GM23338 (cell line): ENCODE data around the gene LGR5. TPM values are rescaled to one million over a fixed set of nuclear protein-coding genes. Genes with fewer than 3 reads are reported as not detected.

Experiments
- ATAC-seq: fragments of 200-7000 bp; cut with Tn5 transposase; 3 replicates; pipeline ENCODE4 v1.9.1; 2020
- DNase-seq: peaks from one replicate; pipeline ENCODE4 v3.0.0-alpha.2; 2015; ENCODE audit warnings: low spot score
- H2AFZ ChIP-seq: fragments of 200-600 bp; sonication (generic); 2 replicates; pipeline ENCODE4 v1.8.0; 2016; ENCODE audit warnings: antibody characterized with exemption, mild to moderate bottlenecking, moderate library complexity
- H3F3A ChIP-seq: fragments of 200-600 bp; sonication (generic); replicated peaks from 2 replicates; pipeline ENCODE4 v1.8.0; 2017; ENCODE audit warnings: antibody characterized with exemption, mixed run types, low read depth
- H3K27ac ChIP-seq: fragments of 200-600 bp; sonication (generic); 2 replicates; pipeline ENCODE4 v1.6.1; 2016; ENCODE audit warnings: low read depth
- H3K27me3 ChIP-seq: fragments of 200-600 bp; sonication (generic); 2 replicates; pipeline ENCODE4 v1.8.0; 2016; ENCODE audit warnings: mild to moderate bottlenecking, mixed run types, moderate library complexity; ENCODE audit not compliant: insufficient read depth
- H3K36me3 ChIP-seq: fragments of 200-600 bp; sonication (generic); 2 replicates; pipeline ENCODE4 v1.8.0; 2016; ENCODE audit warnings: mild to moderate bottlenecking; ENCODE audit not compliant: insufficient read depth
- H3K4me1 ChIP-seq: fragments of 200-600 bp; sonication (generic); 2 replicates; pipeline ENCODE4 v1.8.0; 2016; ENCODE audit warnings: mild to moderate bottlenecking, moderate library complexity; ENCODE audit not compliant: insufficient read depth
- H3K4me2 ChIP-seq: fragments of 200-600 bp; sonication (generic); 2 replicates; pipeline ENCODE4 v1.7.1; 2017; ENCODE audit warnings: mixed run types
- H3K4me3 ChIP-seq: fragments of 200-600 bp; sonication (generic); 2 replicates; pipeline ENCODE4 v1.6.1; 2016; ENCODE audit warnings: mixed run types
- H3K79me2 ChIP-seq: fragments of 200-600 bp; sonication (generic); replicated peaks from 2 replicates; pipeline ENCODE4 v1.8.0; 2017; ENCODE audit warnings: mild to moderate bottlenecking; ENCODE audit not compliant: insufficient read depth
- H3K9me2 ChIP-seq: fragments of 200-600 bp; sonication (generic); 2 replicates; pipeline ENCODE4 v1.8.0; 2017; ENCODE audit not compliant: insufficient read depth
- H4K20me1 ChIP-seq: fragments of 200-600 bp; sonication (generic); replicated peaks from 2 replicates; pipeline ENCODE4 v1.8.0; 2017; ENCODE audit warnings: mild to moderate bottlenecking; ENCODE audit not compliant: insufficient read depth
- H3K27ac Mint-ChIP-seq: 2 replicates; pipeline ENCODE4 v1.8.0; 2020; ENCODE audit warnings: inconsistent platforms, mild to moderate bottlenecking, moderate library complexity, mixed read lengths
- H3K27me3 Mint-ChIP-seq: 3 replicates; pipeline ENCODE4 v1.8.0; 2022; ENCODE audit warnings: low read depth, mild to moderate bottlenecking, moderate library complexity, mixed read lengths, inconsistent platforms; ENCODE audit not compliant: insufficient read depth, poor library complexity
- H3K36me3 Mint-ChIP-seq: 3 replicates; pipeline ENCODE4 v1.8.0; 2021; ENCODE audit warnings: low read depth, mild to moderate bottlenecking, inconsistent platforms, moderate library complexity, mixed read lengths
- H3K4me1 Mint-ChIP-seq: 3 replicates; pipeline ENCODE4 v1.8.0; 2020; ENCODE audit warnings: mild to moderate bottlenecking, inconsistent platforms, mixed read lengths
- H3K4me3 Mint-ChIP-seq: 3 replicates; pipeline ENCODE4 v1.8.0; 2021; ENCODE audit warnings: moderate library complexity, mild to moderate bottlenecking, inconsistent platforms, mixed read lengths
- H3K9me3 Mint-ChIP-seq: 3 replicates; pipeline ENCODE4 v1.8.0; 2020; ENCODE audit warnings: moderate library complexity, mild to moderate bottlenecking, inconsistent platforms, mixed read lengths
- CREB1 ChIP-seq: fragments of 250-450 bp; sonication (Bioruptor Pico); IDR thresholded peaks from 2 replicates; pipeline ENCODE4 v1.5.0; 2020; ENCODE audit warnings: low read depth, mild to moderate bottlenecking, moderate library complexity
- EZH2 ChIP-seq: fragments of 200-600 bp; sonication (generic); IDR thresholded peaks from one replicate; pipeline ENCODE4 v1.8.0; 2017; ENCODE audit warnings: antibody characterized with exemption, mild to moderate bottlenecking, low read depth; ENCODE audit not compliant: unreplicated experiment
- EZH2phosphoT487 ChIP-seq: fragments of 200-600 bp; sonication (generic); IDR thresholded peaks from one replicate; pipeline ENCODE4 v1.8.1; 2018; ENCODE audit warnings: antibody characterized with exemption; ENCODE audit not compliant: unreplicated experiment
- JUNB ChIP-seq: IDR thresholded peaks from one replicate; pipeline ENCODE4 v1.6.1; 2016; ENCODE audit warnings: antibody characterized with exemption; ENCODE audit not compliant: unreplicated experiment
- NANOG ChIP-seq: IDR thresholded peaks from 2 replicates; pipeline ENCODE4 v1.6.1; 2016; ENCODE audit warnings: antibody characterized with exemption, borderline replicate concordance
- POLR2AphosphoS5 ChIP-seq: IDR thresholded peaks from 2 replicates; pipeline ENCODE4 v1.6.1; 2016; ENCODE audit warnings: antibody characterized with exemption, low read depth
- STAT1 ChIP-seq: IDR thresholded peaks from one replicate; pipeline ENCODE4 v1.6.1; 2016; ENCODE audit warnings: antibody characterized with exemption; ENCODE audit not compliant: unreplicated experiment
- ZNF114 ChIP-seq: fragments of 250-450 bp; sonication (Bioruptor Pico); IDR thresholded peaks from 2 replicates; pipeline ENCODE4 v1.5.0; 2020; ENCODE audit warnings: mild to moderate bottlenecking, moderate library complexity
- ZNF331 ChIP-seq: fragments of 250-450 bp; sonication (Bioruptor Pico); IDR thresholded peaks from 2 replicates; pipeline ENCODE4 v1.5.0; 2020; ENCODE audit warnings: low read depth, mild to moderate bottlenecking, moderate library complexity
- polyA plus RNA-seq: library from polyadenylated mRNA; unstranded; fragments of >200 nt; fragmentation: Nextera tagmentation; extraction: Ambion mirVana; gene quantifications from 2 replicates; pipeline ENCODE4 v1.2.1, GENCODE V29; 2016
- total RNA-seq: library from RNA; depleted of rRNA; stranded (reverse); fragments of >200 nt; shearing (Covaris generic); gene quantifications from 2 replicates; pipeline ENCODE4 v1.2.3, GENCODE V29; 2014
- TF ChIP-seq, protein P1 (sequence below): IDR thresholded peaks from one replicate; pipeline ENCODE4 v1.6.1; 2018; ENCODE audit warnings: antibody characterized with exemption; ENCODE audit not compliant: unreplicated experiment
- TF ChIP-seq, protein P2 (sequence below): fragments of 250-450 bp; sonication (Bioruptor Pico); IDR thresholded peaks from 2 replicates; pipeline ENCODE4 v1.5.0; 2020; ENCODE audit warnings: mild to moderate bottlenecking, moderate library complexity
- TF ChIP-seq, protein P3 (sequence below): IDR thresholded peaks from 2 replicates; pipeline ENCODE4 v1.6.1; 2016; ENCODE audit warnings: antibody characterized with exemption
- TF ChIP-seq, protein P4 (sequence below), 2 experiments: fragments of 200-600 bp in 1 of 2; sonication (generic) in 1 of 2; conservative IDR thresholded peaks; 2 replicates each; pipeline versions ENCODE4 v1.5.1 to v1.6.1; 2016 to 2017; ENCODE audit warnings: antibody characterized with exemption in 2 of 2, low read depth in 2 of 2, mild to moderate bottlenecking in 2 of 2, moderate library complexity in 1 of 2

LGR5 gene
- total and polyA plus RNA-seq, 2 experiments from 2014 or later: 0.17 to 0.26 TPM

DNA sequence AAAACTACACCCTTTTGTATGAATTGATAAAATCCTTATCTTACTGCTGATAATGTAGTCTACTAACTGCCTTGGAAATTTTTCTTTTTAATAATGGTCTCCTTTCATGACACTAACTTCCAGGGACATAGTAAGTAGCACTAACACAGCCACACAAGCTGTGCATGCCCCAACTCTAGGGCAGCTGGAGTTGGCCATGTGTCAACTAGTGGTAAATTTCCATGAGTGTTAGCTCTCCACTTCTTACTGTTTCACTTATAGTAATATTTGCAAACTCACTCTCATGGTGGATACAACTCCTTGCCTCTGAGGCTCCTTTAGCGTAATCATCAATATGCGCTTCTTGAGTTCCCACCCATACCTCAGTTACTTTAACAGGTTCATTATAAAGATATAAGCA lies 38.0 kb downstream of the LGR5 start:
- TF ChIP-seq ZNF331 (CRISPR knock-in tag): no peak
- TF ChIP-seq, protein P1, sequence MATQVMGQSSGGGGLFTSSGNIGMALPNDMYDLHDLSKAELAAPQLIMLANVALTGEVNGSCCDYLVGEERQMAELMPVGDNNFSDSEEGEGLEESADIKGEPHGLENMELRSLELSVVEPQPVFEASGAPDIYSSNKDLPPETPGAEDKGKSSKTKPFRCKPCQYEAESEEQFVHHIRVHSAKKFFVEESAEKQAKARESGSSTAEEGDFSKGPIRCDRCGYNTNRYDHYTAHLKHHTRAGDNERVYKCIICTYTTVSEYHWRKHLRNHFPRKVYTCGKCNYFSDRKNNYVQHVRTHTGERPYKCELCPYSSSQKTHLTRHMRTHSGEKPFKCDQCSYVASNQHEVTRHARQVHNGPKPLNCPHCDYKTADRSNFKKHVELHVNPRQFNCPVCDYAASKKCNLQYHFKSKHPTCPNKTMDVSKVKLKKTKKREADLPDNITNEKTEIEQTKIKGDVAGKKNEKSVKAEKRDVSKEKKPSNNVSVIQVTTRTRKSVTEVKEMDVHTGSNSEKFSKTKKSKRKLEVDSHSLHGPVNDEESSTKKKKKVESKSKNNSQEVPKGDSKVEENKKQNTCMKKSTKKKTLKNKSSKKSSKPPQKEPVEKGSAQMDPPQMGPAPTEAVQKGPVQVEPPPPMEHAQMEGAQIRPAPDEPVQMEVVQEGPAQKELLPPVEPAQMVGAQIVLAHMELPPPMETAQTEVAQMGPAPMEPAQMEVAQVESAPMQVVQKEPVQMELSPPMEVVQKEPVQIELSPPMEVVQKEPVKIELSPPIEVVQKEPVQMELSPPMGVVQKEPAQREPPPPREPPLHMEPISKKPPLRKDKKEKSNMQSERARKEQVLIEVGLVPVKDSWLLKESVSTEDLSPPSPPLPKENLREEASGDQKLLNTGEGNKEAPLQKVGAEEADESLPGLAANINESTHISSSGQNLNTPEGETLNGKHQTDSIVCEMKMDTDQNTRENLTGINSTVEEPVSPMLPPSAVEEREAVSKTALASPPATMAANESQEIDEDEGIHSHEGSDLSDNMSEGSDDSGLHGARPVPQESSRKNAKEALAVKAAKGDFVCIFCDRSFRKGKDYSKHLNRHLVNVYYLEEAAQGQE: no peak
- no peak for TF ChIP-seq NANOG
- TF ChIP-seq POLR2AphosphoS5: no peak
- TF ChIP-seq, protein P2, sequence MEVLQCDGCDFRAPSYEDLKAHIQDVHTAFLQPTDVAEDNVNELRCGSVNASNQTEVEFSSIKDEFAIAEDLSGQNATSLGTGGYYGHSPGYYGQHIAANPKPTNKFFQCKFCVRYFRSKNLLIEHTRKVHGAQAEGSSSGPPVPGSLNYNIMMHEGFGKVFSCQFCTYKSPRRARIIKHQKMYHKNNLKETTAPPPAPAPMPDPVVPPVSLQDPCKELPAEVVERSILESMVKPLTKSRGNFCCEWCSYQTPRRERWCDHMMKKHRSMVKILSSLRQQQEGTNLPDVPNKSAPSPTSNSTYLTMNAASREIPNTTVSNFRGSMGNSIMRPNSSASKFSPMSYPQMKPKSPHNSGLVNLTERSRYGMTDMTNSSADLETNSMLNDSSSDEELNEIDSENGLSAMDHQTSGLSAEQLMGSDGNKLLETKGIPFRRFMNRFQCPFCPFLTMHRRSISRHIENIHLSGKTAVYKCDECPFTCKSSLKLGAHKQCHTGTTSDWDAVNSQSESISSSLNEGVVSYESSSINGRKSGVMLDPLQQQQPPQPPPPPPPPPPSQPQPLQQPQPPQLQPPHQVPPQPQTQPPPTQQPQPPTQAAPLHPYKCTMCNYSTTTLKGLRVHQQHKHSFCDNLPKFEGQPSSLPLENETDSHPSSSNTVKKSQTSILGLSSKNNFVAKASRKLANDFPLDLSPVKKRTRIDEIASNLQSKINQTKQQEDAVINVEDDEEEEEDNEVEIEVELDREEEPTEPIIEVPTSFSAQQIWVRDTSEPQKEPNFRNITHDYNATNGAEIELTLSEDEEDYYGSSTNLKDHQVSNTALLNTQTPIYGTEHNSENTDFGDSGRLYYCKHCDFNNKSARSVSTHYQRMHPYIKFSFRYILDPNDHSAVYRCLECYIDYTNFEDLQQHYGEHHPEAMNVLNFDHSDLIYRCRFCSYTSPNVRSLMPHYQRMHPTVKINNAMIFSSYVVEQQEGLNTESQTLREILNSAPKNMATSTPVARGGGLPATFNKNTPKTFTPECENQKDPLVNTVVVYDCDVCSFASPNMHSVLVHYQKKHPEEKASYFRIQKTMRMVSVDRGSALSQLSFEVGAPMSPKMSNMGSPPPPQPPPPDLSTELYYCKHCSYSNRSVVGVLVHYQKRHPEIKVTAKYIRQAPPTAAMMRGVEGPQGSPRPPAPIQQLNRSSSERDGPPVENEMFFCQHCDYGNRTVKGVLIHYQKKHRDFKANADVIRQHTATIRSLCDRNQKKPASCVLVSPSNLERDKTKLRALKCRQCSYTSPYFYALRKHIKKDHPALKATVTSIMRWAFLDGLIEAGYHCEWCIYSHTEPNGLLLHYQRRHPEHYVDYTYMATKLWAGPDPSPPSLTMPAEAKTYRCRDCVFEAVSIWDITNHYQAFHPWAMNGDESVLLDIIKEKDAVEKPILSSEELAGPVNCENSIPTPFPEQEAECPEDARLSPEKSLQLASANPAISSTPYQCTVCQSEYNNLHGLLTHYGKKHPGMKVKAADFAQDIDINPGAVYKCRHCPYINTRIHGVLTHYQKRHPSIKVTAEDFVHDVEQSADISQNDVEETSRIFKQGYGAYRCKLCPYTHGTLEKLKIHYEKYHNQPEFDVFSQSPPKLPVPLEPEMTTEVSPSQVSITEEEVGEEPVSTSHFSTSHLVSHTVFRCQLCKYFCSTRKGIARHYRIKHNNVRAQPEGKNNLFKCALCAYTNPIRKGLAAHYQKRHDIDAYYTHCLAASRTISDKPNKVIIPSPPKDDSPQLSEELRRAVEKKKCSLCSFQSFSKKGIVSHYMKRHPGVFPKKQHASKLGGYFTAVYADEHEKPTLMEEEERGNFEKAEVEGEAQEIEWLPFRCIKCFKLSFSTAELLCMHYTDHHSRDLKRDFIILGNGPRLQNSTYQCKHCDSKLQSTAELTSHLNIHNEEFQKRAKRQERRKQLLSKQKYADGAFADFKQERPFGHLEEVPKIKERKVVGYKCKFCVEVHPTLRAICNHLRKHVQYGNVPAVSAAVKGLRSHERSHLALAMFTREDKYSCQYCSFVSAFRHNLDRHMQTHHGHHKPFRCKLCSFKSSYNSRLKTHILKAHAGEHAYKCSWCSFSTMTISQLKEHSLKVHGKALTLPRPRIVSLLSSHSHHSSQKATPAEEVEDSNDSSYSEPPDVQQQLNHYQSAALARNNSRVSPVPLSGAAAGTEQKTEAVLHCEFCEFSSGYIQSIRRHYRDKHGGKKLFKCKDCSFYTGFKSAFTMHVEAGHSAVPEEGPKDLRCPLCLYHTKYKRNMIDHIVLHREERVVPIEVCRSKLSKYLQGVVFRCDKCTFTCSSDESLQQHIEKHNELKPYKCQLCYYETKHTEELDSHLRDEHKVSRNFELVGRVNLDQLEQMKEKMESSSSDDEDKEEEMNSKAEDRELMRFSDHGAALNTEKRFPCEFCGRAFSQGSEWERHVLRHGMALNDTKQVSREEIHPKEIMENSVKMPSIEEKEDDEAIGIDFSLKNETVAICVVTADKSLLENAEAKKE (CRISPR knock-in tag): no peak
- TF ChIP-seq EZH2phosphoT487: no peak
- TF ChIP-seq JUNB: no peak
- TF ChIP-seq, protein P3, sequence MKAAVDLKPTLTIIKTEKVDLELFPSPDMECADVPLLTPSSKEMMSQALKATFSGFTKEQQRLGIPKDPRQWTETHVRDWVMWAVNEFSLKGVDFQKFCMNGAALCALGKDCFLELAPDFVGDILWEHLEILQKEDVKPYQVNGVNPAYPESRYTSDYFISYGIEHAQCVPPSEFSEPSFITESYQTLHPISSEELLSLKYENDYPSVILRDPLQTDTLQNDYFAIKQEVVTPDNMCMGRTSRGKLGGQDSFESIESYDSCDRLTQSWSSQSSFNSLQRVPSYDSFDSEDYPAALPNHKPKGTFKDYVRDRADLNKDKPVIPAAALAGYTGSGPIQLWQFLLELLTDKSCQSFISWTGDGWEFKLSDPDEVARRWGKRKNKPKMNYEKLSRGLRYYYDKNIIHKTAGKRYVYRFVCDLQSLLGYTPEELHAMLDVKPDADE: no peak
- no peak for TF ChIP-seq CREB1 (CRISPR knock-in tag)
- no peak for TF ChIP-seq STAT1
- TF ChIP-seq ZNF114 (CRISPR knock-in tag): no peak
- no peak for TF ChIP-seq EZH2
- TF ChIP-seq, protein P4, sequence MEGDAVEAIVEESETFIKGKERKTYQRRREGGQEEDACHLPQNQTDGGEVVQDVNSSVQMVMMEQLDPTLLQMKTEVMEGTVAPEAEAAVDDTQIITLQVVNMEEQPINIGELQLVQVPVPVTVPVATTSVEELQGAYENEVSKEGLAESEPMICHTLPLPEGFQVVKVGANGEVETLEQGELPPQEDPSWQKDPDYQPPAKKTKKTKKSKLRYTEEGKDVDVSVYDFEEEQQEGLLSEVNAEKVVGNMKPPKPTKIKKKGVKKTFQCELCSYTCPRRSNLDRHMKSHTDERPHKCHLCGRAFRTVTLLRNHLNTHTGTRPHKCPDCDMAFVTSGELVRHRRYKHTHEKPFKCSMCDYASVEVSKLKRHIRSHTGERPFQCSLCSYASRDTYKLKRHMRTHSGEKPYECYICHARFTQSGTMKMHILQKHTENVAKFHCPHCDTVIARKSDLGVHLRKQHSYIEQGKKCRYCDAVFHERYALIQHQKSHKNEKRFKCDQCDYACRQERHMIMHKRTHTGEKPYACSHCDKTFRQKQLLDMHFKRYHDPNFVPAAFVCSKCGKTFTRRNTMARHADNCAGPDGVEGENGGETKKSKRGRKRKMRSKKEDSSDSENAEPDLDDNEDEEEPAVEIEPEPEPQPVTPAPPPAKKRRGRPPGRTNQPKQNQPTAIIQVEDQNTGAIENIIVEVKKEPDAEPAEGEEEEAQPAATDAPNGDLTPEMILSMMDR (conservative IDR thresholded peaks at IDR 0.05; ENCODE audit: low read depth in 2 of 2): no peak
- no peak overlapping the region for H3K4me3 ChIP-seq
- H3F3A ChIP-seq: no peaks in the 10 kb centered on the region
- Mint-ChIP-seq H3K9me3 (no peaks in the 10 kb centered on the region), H3K27me3 (no peaks in the 10 kb centered on the region), H3K27ac (peak overlapping the region; percentile 57; the same call in 1 of the 2 replicates), H3K4me3 (no peak overlapping the region), H3K36me3 (no peaks in the 10 kb centered on the region), H3K4me1 (no peaks in the 10 kb centered on the region)
- H3K4me1 ChIP-seq: no peaks in the 10 kb centered on the region
- H2AFZ ChIP-seq: no peak overlapping the region
- ATAC-seq: no peak
- no peaks in the 10 kb centered on the region for H3K27me3 ChIP-seq
- no peak for DNase-seq
- no peaks in the 10 kb centered on the region for H3K36me3 ChIP-seq
- no peak overlapping the region for H3K27ac ChIP-seq
- no peaks in the 10 kb centered on the region for H3K9me2 ChIP-seq
- H3K4me2 ChIP-seq: no peak overlapping the region
- H4K20me1 ChIP-seq: no peaks in the 10 kb centered on the region
- H3K79me2 ChIP-seq: no peaks in the 10 kb centered on the region
